K562 (cell line): ENCODE measurements around the gene CNPPD1. TPM values are rescaled to one million over a fixed set of nuclear protein-coding genes. Genes with fewer than 3 reads are reported as not detected.

Source experiments
- CEBPG ChIP-seq, 3 experiments: fragments of 200-800 bp in 1 of 3; sonication (Bioruptor generic) in 1 of 3; sonication (generic) in 1 of 3; formaldehyde crosslinking in 1 of 3; IDR thresholded peaks in 2 of 3; conservative IDR thresholded peaks in 1 of 3; 2 replicates each; pipeline versions ENCODE4 v1.6.1 to v1.8.0; 2016 to 2022; ENCODE audit warnings: missing compliant biosample characterization in 2 of 3, missing genetic modification characterization in 2 of 3, mild to moderate bottlenecking in 1 of 3, missing genetic modification reagents in 1 of 3
- GABPB1 ChIP-seq: sonication (generic); formaldehyde crosslinking; IDR thresholded peaks from 2 replicates; pipeline ENCODE4 v1.8.0; 2022; ENCODE audit warnings: mild to moderate bottlenecking, missing genetic modification reagents
- NR1H2 ChIP-seq: sonication (generic); formaldehyde crosslinking; IDR thresholded peaks from 2 replicates; pipeline ENCODE4 v1.4.0; 2020; ENCODE audit warnings: mild to moderate bottlenecking, missing genetic modification reagents
- PHTF2 ChIP-seq: fragments of 250-450 bp; sonication (Bioruptor Pico); IDR thresholded peaks from 2 replicates; pipeline ENCODE4 v1.5.0; 2021; ENCODE audit warnings: mild to moderate bottlenecking
- POLR2G ChIP-seq: fragments of 200-400 bp; formaldehyde crosslinking; IDR thresholded peaks from 2 replicates; pipeline ENCODE4 v1.6.1; 2017; ENCODE audit warnings: low read depth, mild to moderate bottlenecking, antibody characterized with exemption, low read length, moderate library complexity
- RBM15 ChIP-seq: fragments of 200-400 bp; formaldehyde crosslinking; IDR thresholded peaks from 2 replicates; pipeline ENCODE4 v1.6.1; 2018; ENCODE audit warnings: mild to moderate bottlenecking, low read length, moderate library complexity; ENCODE audit not compliant: insufficient read depth
- SMARCA4 ChIP-seq: fragments of 450-650 bp; IDR thresholded peaks from 2 replicates; pipeline ENCODE4 v1.6.1; 2016
- SMARCB1 ChIP-seq: IDR thresholded peaks from 2 replicates; pipeline ENCODE4 v1.6.1; 2011; ENCODE audit warnings: improper control_type of control experiment, low read depth; ENCODE audit not compliant: insufficient read length
- ZNF146 ChIP-seq: IDR thresholded peaks from one replicate; pipeline ENCODE4 v1.6.1; 2018; ENCODE audit warnings: missing compliant biosample characterization; ENCODE audit not compliant: unreplicated experiment
- ZNF197 ChIP-seq: fragments of 200-800 bp; sonication (Bioruptor generic); IDR thresholded peaks from 2 replicates; pipeline ENCODE4 v1.6.1; 2016; ENCODE audit warnings: low read depth, missing genetic modification characterization, missing compliant biosample characterization
- polyA plus RNA-seq, 8 experiments: library from polyadenylated mRNA; depleted of rRNA in 4 of 8; stranded (reverse) in 5 of 8; unstranded in 3 of 8; fragments of >200 nt; fragmentation: Nextera tagmentation in 2 of 8; fragmentation: Illumina TruSeq in 1 of 8; extraction: Ambion mirVana in 2 of 8; extraction: Trizol in 1 of 8; gene quantifications; 2 replicates each; pipeline versions ENCODE4 v1.2.1 to v1.2.3, GENCODE V29; 2011 to 2014; ENCODE audit warnings: inconsistent platforms in 1 of 8, missing spikeins in 1 of 8
- total RNA-seq, 7 experiments: library from RNA; depleted of rRNA in 6 of 7; stranded (reverse); fragments of >200 nt in 6 of 7; fragmentation: Illumina TruSeq in 2 of 7; extraction: Trizol in 2 of 7; gene quantifications; 2 replicates each; pipeline versions ENCODE4 v1.2.1 to v1.2.3, GENCODE V29; 2011 to 2021; ENCODE audit warnings: low replicate concordance in 1 of 7
- TF ChIP-seq, protein P1 (sequence below): fragments of 200-800 bp; sonication (Bioruptor generic); IDR thresholded peaks from 2 replicates; pipeline ENCODE4 v1.6.1; 2016; ENCODE audit warnings: missing genetic modification characterization, missing compliant biosample characterization
- TF ChIP-seq, protein P2 (sequence below): IDR thresholded peaks from 3 replicates; pipeline ENCODE4 v1.6.1; 2011; ENCODE audit warnings: borderline replicate concordance, mild to moderate bottlenecking, moderate library complexity; ENCODE audit not compliant: insufficient read length; ENCODE audit errors: extremely low read depth
- TF ChIP-seq, protein P3 (sequence below), 2 experiments: fragments of 250-450 bp in 1 of 2; fragments of 450-650 bp in 1 of 2; sonication (Bioruptor Pico) in 1 of 2; IDR thresholded peaks; 2 replicates each; pipeline versions ENCODE4 v1.6.1 to v1.8.0; 2016 to 2021; ENCODE audit warnings: mild to moderate bottlenecking in 2 of 2, moderate library complexity in 2 of 2, missing compliant biosample characterization in 1 of 2, missing genetic modification characterization in 1 of 2
- TF ChIP-seq, protein P4 (sequence below): fragments of 150-350 bp; conservative IDR thresholded peaks from 2 replicates; pipeline ENCODE4 v1.6.1; 2014; ENCODE audit warnings: low read length

Gene CNPPD1
- total and polyA plus RNA-seq, 9 of the 15 experiments (the other 6 are each of a cell fraction or from before 2014, with no cell fraction given) = 9.9 to 53.5 (median 27.0) TPM

DNA sequence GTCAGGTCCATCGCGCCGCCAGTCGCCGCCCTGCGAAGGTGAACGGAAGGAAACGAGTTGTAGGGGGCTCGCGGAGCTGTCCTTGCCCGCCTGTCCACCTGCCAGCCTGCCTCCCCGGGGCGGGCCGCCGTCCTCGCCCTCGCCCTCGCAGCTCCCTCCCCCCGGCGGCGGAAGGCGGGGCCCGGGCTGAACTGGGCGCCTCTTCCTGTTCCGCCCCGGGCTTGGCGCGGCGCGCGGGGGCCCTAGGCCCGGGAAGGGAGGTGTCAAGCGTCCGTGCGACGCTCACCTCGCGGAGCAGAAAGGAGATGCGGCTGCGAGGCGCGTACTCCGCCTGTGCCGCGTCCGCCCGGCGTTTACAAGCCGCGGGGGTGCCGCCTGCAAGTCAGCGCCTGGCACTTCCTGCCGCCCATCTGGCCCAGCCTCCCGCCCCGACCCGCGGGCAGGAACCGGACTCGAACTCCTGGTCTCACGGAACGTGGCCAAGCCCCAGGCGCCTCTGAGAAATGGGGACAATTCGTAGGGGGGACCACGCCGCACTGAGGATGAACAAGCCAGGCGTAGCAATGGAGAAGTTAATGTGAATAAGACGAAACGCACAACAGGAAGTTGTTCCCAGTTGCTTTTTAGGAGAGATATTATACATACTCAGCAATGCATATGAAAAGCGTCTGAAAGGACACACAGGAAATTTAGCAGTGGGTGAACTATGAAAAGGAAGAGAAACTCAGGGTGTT, at the start of gene CNPPD1 (continued):
- TF ChIP-seq, protein P1, sequence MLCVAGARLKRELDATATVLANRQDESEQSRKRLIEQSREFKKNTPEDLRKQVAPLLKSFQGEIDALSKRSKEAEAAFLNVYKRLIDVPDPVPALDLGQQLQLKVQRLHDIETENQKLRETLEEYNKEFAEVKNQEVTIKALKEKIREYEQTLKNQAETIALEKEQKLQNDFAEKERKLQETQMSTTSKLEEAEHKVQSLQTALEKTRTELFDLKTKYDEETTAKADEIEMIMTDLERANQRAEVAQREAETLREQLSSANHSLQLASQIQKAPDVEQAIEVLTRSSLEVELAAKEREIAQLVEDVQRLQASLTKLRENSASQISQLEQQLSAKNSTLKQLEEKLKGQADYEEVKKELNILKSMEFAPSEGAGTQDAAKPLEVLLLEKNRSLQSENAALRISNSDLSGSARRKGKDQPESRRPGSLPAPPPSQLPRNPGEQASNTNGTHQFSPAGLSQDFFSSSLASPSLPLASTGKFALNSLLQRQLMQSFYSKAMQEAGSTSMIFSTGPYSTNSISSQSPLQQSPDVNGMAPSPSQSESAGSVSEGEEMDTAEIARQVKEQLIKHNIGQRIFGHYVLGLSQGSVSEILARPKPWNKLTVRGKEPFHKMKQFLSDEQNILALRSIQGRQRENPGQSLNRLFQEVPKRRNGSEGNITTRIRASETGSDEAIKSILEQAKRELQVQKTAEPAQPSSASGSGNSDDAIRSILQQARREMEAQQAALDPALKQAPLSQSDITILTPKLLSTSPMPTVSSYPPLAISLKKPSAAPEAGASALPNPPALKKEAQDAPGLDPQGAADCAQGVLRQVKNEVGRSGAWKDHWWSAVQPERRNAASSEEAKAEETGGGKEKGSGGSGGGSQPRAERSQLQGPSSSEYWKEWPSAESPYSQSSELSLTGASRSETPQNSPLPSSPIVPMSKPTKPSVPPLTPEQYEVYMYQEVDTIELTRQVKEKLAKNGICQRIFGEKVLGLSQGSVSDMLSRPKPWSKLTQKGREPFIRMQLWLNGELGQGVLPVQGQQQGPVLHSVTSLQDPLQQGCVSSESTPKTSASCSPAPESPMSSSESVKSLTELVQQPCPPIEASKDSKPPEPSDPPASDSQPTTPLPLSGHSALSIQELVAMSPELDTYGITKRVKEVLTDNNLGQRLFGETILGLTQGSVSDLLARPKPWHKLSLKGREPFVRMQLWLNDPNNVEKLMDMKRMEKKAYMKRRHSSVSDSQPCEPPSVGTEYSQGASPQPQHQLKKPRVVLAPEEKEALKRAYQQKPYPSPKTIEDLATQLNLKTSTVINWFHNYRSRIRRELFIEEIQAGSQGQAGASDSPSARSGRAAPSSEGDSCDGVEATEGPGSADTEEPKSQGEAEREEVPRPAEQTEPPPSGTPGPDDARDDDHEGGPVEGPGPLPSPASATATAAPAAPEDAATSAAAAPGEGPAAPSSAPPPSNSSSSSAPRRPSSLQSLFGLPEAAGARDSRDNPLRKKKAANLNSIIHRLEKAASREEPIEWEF = no peak
- TF ChIP-seq, protein P2, sequence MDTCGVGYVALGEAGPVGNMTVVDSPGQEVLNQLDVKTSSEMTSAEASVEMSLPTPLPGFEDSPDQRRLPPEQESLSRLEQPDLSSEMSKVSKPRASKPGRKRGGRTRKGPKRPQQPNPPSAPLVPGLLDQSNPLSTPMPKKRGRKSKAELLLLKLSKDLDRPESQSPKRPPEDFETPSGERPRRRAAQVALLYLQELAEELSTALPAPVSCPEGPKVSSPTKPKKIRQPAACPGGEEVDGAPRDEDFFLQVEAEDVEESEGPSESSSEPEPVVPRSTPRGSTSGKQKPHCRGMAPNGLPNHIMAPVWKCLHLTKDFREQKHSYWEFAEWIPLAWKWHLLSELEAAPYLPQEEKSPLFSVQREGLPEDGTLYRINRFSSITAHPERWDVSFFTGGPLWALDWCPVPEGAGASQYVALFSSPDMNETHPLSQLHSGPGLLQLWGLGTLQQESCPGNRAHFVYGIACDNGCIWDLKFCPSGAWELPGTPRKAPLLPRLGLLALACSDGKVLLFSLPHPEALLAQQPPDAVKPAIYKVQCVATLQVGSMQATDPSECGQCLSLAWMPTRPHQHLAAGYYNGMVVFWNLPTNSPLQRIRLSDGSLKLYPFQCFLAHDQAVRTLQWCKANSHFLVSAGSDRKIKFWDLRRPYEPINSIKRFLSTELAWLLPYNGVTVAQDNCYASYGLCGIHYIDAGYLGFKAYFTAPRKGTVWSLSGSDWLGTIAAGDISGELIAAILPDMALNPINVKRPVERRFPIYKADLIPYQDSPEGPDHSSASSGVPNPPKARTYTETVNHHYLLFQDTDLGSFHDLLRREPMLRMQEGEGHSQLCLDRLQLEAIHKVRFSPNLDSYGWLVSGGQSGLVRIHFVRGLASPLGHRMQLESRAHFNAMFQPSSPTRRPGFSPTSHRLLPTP = no peak
- no peak for TF ChIP-seq RBM15
- TF ChIP-seq ZNF197 (CRISPR knock-in tag) = 0 out of 2 replicates have a peak, but pooled peaks have one; percentile 35
- TF ChIP-seq, protein P3, sequence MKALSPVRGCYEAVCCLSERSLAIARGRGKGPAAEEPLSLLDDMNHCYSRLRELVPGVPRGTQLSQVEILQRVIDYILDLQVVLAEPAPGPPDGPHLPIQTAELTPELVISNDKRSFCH (CRISPR knock-in tag; IDR thresholded peaks at IDR 0.05) = no peak
- TF ChIP-seq, protein P3 (tag; IDR thresholded peaks at IDR 0.05) = peak; percentile 39; the same call in 1 of the 2 replicates
- no peak for TF ChIP-seq PHTF2 (CRISPR knock-in tag)
- TF ChIP-seq SMARCB1 = no peak
- TF ChIP-seq GABPB1 (CRISPR knock-in tag) = peak; percentile 58; the same call in 1 of the 2 replicates
- TF ChIP-seq, protein P4, sequence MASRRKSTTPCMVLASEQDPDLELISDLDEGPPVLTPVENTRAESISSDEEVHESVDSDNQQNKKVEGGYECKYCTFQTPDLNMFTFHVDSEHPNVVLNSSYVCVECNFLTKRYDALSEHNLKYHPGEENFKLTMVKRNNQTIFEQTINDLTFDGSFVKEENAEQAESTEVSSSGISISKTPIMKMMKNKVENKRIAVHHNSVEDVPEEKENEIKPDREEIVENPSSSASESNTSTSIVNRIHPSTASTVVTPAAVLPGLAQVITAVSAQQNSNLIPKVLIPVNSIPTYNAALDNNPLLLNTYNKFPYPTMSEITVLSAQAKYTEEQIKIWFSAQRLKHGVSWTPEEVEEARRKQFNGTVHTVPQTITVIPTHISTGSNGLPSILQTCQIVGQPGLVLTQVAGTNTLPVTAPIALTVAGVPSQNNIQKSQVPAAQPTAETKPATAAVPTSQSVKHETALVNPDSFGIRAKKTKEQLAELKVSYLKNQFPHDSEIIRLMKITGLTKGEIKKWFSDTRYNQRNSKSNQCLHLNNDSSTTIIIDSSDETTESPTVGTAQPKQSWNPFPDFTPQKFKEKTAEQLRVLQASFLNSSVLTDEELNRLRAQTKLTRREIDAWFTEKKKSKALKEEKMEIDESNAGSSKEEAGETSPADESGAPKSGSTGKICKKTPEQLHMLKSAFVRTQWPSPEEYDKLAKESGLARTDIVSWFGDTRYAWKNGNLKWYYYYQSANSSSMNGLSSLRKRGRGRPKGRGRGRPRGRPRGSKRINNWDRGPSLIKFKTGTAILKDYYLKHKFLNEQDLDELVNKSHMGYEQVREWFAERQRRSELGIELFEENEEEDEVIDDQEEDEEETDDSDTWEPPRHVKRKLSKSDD = no peak
- TF ChIP-seq NR1H2 (CRISPR knock-in tag) = no peak
- TF ChIP-seq SMARCA4 = no peak
- TF ChIP-seq POLR2G = peak; percentile 93
- TF ChIP-seq ZNF146 (CRISPR knock-in tag) = no peak
- no peak for TF ChIP-seq CEBPG (CRISPR knock-in tag; IDR thresholded peaks at IDR 0.05)
- TF ChIP-seq CEBPG (tag; conservative IDR thresholded peaks at IDR 0.05 in 1 of 2, IDR thresholded peaks at IDR 0.05 in 1 of 2) = no peak
